Bone marrow (tissue), 2 donors: Measurements from ENCODE around the gene CDKN3.

Experiments
- DNase-seq, 2 donors: peaks; one replicate each; lab custom pipeline; 2025; lab: John Stamatoyannopoulos, UW

The CDKN3 gene, protein sequence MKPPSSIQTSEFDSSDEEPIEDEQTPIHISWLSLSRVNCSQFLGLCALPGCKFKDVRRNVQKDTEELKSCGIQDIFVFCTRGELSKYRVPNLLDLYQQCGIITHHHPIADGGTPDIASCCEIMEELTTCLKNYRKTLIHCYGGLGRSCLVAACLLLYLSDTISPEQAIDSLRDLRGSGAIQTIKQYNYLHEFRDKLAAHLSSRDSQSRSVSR

GRCh38 chr14:54396493-54397335 is at the start of gene CDKN3:
TSS of gene CDKN3 (plus strand) at chr14:54397007. CDS start at chr14:54397069, 62 bp downstream.
- peak; percentile 78 to 99 for DNase-seq

DNA sequence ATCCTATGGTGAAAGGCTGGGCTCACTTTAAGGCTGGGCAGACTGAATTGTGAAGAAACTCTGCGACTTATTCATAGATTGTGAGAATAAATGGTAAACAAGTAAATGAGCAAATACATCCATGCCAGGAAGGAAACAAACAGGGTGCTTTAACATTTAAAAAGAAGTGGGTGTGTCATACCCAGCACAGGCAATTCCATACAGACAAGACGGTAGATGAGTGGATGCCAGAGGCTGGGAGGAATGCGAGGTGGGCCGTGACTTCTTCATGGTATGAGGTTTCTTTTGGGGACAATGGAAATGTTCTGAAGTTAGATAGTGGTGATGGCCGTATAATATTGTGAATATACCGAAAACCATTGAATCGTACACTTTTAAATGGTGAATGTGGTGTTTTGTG is 49.8 kb upstream of the CDKN3 start:
- DNase-seq = no peak

GRCh38 chr14:54348001-54348611 is 48.7 kb upstream of the CDKN3 start:
- DNase-seq = peak in 1 of 2 donors; percentile 48

DNA sequence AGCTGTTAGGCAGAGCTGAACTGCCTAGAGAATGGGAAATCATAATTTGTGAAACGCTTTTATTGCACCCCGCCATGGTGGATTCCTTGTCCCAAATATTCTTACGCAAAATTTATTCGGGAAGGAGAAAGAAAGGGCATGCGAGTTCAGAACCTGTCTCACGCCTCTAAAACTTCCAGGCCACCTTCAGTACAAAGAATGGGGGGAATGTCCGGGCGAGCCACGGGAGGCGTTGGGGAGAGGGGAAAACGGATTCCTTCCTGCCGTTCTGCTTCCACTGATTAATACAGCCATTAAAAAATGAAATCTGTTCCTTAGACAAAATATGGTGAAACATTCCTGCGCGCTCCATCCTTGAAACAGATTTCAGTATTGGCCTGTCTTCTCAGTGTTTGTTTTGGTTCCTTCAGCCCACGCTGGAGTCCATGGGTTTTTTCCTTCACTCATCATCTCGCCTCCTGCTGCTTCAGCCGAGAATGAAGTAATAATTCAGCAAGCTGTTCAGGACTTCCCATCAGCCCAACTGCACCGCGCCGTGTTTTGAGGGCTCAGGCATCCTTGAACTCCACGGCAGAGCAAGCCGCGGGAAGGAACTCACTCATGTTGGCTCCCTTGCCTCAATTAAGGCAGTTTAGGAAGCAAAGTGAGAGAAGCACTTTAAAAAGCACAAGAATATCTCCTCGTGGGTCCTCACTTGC is 47.7 kb upstream of the CDKN3 start:
- DNase-seq = no peak

DNA sequence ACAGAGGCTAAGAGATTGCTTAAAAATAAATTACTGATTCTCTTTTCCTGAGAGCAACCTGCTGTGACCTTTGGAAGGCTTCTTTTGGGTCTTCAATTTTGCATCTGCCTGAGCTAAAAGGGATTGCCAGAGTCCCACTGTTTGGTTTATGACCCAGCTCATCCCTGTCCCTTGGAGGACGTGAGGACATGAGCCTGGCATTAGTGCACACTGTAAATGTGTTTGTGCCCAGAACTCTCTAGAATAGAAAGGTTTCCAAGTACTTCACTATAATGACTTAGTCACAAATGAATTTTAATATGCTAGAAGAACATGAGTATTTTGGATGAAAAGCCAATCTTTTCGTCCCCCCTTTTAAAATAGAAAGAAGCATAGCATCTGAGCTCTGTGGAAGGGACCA is 47.1 kb upstream of the CDKN3 start:
- no peak for DNase-seq

DNA sequence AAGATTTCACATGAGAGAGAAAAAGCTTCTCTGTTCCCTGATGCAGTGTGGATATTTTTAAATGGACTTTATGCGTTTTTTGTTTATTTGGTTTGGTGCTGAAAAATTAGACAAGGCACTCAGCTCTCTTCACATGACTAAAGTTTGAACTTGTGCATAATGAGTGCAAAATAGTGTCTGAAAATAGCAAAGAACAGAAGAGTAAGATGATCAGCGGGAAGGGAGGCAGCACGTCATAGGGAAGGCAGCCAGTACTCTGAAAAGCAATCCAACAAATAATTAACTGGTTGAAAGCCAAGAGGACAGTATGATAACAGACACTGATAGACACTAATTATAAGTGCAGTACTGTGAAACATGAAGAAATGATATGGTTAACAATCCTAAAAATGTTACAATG is 46.6 kb upstream of the CDKN3 start:
- no peak for DNase-seq

GRCh38 chr14:54353266-54353665 is 43.5 kb upstream of the CDKN3 start:
- no peak for DNase-seq

DNA sequence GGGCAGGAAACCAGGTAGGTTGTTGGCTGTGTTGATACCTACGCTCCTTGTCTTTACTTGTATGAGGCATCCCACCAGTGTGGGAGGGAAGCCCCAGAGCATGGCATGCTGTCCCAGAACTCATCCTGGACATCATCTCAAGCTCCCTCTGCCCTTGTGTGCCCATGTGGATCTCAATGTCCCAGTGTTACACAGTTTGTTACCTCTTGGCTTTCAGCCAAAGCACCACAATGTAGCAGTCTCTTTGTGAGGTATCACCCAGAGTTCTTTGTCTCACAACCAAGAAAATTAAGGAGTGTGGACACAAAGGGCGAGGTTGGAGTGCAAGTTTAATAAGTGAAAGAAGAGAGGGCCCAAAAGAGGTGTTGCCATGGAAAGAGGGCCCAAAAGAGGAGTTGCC is 43.1 kb upstream of the CDKN3 start:
- no peak for DNase-seq

GRCh38 chr14:54354096-54354495 is 42.7 kb upstream of the CDKN3 start:
- peak in 1 of 2 donors; percentile 5 for DNase-seq

DNA sequence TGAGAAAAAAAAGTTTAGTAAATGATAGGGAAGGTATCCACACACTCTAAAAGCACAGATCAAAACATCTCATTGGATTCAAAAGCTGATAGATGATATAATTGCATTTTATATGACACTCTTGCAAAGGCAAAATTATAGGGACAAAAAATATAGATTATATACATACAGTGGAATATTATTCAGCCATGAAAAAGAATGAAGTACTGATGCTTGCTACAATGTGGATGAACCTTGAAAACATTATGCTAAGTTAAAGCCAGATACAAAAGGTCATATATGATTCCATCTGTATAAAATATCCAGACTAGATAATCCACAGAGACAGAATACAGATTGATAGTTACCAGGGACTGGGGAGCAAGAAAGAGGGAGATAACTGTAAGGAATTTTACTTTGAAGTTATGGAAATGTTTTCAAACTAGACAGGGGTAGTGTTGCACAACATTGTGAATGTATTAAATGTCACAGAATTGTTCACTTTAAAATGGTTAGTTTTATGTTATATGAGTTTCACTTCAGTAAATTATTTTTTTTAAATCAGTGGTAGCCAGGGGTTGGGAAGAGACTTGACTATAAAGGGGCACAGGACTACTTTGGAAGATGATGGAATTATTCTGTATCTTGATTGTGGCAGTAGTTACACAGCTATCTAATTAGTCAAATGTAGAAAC is 41.7 kb upstream of the CDKN3 start:
- no peak for DNase-seq

GRCh38 chr14:54355698-54356097 is 41.1 kb upstream of the CDKN3 start:
- DNase-seq = no peak

GRCh38 chr14:54356172-54356571 is 40.6 kb upstream of the CDKN3 start:
- DNase-seq = no peak

DNA sequence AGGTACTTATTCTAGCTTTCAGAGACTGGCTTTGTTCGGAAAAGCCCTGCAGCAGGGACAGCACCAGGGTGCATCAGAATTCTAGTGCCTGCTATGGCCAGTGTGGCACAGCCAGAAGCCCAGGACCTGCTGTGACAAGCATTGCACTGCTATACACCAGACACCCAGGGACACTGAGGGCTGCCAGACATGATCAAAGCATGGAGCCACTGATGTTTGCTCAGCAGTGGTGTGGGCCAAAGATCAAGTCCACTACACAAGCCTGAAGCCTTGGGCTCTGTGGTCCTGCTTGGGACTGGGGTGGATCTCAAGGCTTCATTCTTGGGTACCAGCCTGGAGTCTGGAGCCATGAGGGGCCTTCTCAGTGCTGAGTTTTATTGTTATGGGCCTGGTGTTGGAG is 36.1 kb upstream of the CDKN3 start:
- no peak for DNase-seq

- no peak for DNase-seq
Observed at GRCh38 chr14:54362089-54362504, 34.7 kb upstream of the CDKN3 start.

- DNase-seq = no peak
Observed at GRCh38 chr14:54362759-54363437, 33.9 kb upstream of the CDKN3 start.

- DNase-seq = no peak
Observed at GRCh38 chr14:54364555-54365415, 32.0 kb upstream of the CDKN3 start.

GRCh38 chr14:54366736-54367735 is 29.8 kb upstream of the CDKN3 start:
- DNase-seq = peak in 1 of 2 donors; percentile 4

- DNase-seq = no peak
Observed at GRCh38 chr14:54368291-54368690, 28.5 kb upstream of the CDKN3 start.

DNA sequence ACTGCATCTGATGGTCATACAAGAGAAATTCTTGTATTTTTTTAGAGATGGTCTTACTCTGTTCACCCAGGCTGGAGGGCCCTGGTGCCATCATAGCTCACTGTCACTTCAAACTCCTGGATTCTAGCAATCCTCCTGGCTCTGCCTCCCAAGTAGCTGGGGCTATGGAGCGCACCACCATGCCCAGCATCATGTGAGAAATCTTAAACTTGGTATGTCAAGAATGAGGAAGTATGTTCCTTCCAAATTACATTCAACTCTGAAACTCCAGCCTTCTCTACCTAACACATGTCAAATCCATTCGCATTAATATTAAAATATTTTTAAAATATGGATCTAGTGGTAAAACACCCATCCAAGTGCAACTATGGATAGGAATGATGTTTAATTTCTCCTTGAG is 27.5 kb upstream of the CDKN3 start:
- no peak for DNase-seq
